NT2/D1 (cell line): Measurements from ENCODE around the gene TEX14.

Experiments
- SUZ12 ChIP-seq: IDR thresholded peaks from 2 replicates; pipeline ENCODE4 v1.6.1; 2011; ENCODE audit not compliant: insufficient read length, insufficient read depth; ENCODE audit errors: extremely low read depth
- YY1 ChIP-seq: IDR thresholded peaks from 2 replicates; pipeline ENCODE4 v1.6.1; 2011; ENCODE audit not compliant: insufficient read length, insufficient read depth
- ZNF274 ChIP-seq: IDR thresholded peaks from 2 replicates; pipeline ENCODE4 v1.6.1; 2011; ENCODE audit warnings: mild to moderate bottlenecking, low read depth, low read length

DNA sequence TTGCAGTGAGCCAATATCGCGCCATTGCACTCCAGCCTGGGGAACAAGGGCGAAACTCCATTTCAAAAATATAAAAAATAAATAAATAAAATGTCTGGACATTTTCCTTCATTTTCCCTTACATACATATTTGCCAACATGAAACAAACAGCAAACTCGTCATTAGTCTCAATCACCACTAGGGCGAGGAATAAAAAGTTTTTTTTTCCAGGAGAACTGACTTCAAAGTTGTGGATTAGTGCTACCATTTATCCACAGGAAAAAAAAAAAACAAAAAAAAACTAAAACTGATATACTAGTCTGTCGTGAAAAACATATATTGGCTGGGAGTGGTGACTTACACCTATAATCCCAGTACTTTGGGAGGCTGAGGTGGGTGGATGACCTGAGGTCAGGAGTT, 100.4 kb downstream of the TEX14 start:
- no peak for TF ChIP-seq YY1
- TF ChIP-seq ZNF274, result no peak
- TF ChIP-seq SUZ12, result no peak
